Astrocyte (in vitro differentiated cells and primary cell): ENCODE measurements around the gene TARBP2. TPM values are rescaled to one million over a fixed set of nuclear protein-coding genes. Genes with fewer than 3 reads are reported as not detected.
A peak's percentile ranks its signal among the peaks of the same experiment; 100 is the strongest.

Experiments
- DNase-seq: peaks from one replicate; pipeline ENCODE4 v3.0.0-alpha.2; 2010; ENCODE audit warnings: low read depth
- FAIRE-seq: peaks from 2 replicates; lab custom pipeline; 2011; peaks lifted over from hg19 to GRCh38; lab: Jason Lieb, UNC
- H2AFZ ChIP-seq: 2 replicates; pipeline ENCODE4 v1.6.0; 2012; ENCODE audit warnings: low read depth, low read length, inconsistent platforms
- H3K27ac ChIP-seq: 2 replicates; pipeline ENCODE4 v1.5.1; 2011; ENCODE audit warnings: low read depth, low read length, inconsistent platforms
- H3K27me3 ChIP-seq: 2 replicates; pipeline ENCODE4 v1.6.0; 2011; ENCODE audit warnings: low read length, inconsistent platforms; ENCODE audit not compliant: insufficient read depth
- H3K36me3 ChIP-seq: 2 replicates; pipeline ENCODE4 v1.5.1; 2011; ENCODE audit warnings: low read length, inconsistent platforms; ENCODE audit not compliant: insufficient read depth
- H3K4me1 ChIP-seq: 2 replicates; pipeline ENCODE4 v1.5.1; 2011; ENCODE audit warnings: low read length, inconsistent platforms; ENCODE audit not compliant: insufficient read depth
- H3K4me2 ChIP-seq: 2 replicates; pipeline ENCODE4 v1.6.0; 2012; ENCODE audit warnings: low read length, inconsistent platforms
- H3K4me3 ChIP-seq: 2 replicates; pipeline ENCODE4 v1.5.1; 2011; ENCODE audit warnings: low read depth, mild to moderate bottlenecking, low read length, inconsistent platforms; ENCODE audit not compliant: insufficient read depth
- H3K79me2 ChIP-seq: 2 replicates; pipeline ENCODE4 v1.6.0; 2012; ENCODE audit warnings: mild to moderate bottlenecking, low read length, inconsistent platforms; ENCODE audit not compliant: insufficient read depth
- H3K9ac ChIP-seq: 2 replicates; pipeline ENCODE4 v1.6.0; 2012; ENCODE audit warnings: mild to moderate bottlenecking, low read length, inconsistent platforms
- H3K9me3 ChIP-seq: 2 replicates; pipeline ENCODE4 v1.5.1; 2012; ENCODE audit warnings: low read depth, mild to moderate bottlenecking, low read length, inconsistent platforms; ENCODE audit not compliant: insufficient read depth
- H4K20me1 ChIP-seq: 2 replicates; pipeline ENCODE4 v1.6.0; 2012; ENCODE audit warnings: low read length, inconsistent platforms; ENCODE audit not compliant: insufficient read depth
- H3K27ac Mint-ChIP-seq: one replicate; pipeline ENCODE4 v1.8.0; 2021; ENCODE audit warnings: mild to moderate bottlenecking, mixed read lengths; ENCODE audit not compliant: unreplicated experiment
- H3K27me3 Mint-ChIP-seq: one replicate; pipeline ENCODE4 v1.8.0; 2021; ENCODE audit warnings: low read depth, mixed read lengths; ENCODE audit not compliant: unreplicated experiment
- H3K36me3 Mint-ChIP-seq: one replicate; pipeline ENCODE4 v1.8.0; 2021; ENCODE audit warnings: low read depth, mixed read lengths; ENCODE audit not compliant: unreplicated experiment
- H3K4me1 Mint-ChIP-seq: one replicate; pipeline ENCODE4 v1.8.0; 2021; ENCODE audit warnings: low read depth, mixed read lengths; ENCODE audit not compliant: unreplicated experiment
- H3K4me3 Mint-ChIP-seq: one replicate; pipeline ENCODE4 v1.8.0; 2021; ENCODE audit warnings: mild to moderate bottlenecking, moderate library complexity, mixed read lengths; ENCODE audit not compliant: unreplicated experiment
- H3K9me3 Mint-ChIP-seq: one replicate; pipeline ENCODE4 v1.8.0; 2021; ENCODE audit warnings: mild to moderate bottlenecking, mixed read lengths; ENCODE audit not compliant: unreplicated experiment
- CTCF ChIP-seq: IDR thresholded peaks from 2 replicates; pipeline ENCODE4 v1.5.1; 2011; ENCODE audit warnings: low read depth, mild to moderate bottlenecking, inconsistent platforms, low read length, moderate library complexity; ENCODE audit not compliant: insufficient read depth
- EZH2 ChIP-seq: IDR thresholded peaks from 2 replicates; pipeline ENCODE4 v1.6.1; 2012; ENCODE audit warnings: mild to moderate bottlenecking, low read length, inconsistent platforms; ENCODE audit not compliant: insufficient read depth
- total RNA-seq: library from RNA; stranded (reverse); gene quantifications from 2 replicates; pipeline ENCODE4 v1.2.1, GENCODE V29; 2021

The TARBP2 gene
- total RNA-seq, 1 donor from 2014 or later = 51.1 TPM

GRCh38 chr12:53465679-53466078, 35.4 kb upstream of the TARBP2 start:
- no peak overlapping the region for H3K27ac ChIP-seq
- Mint-ChIP-seq H3K4me1 (peaks cover 45% of the 10 kb centered on the region), H3K36me3 (peaks cover 38% of the 10 kb centered on the region), H3K9me3 (no peaks in the 10 kb centered on the region), H3K27ac (peak overlapping the region; percentile 84), H3K27me3 (no peaks in the 10 kb centered on the region), H3K4me3 (peak overlapping the region; percentile 31)
- H3K79me2 ChIP-seq = peaks cover 97% of the 10 kb centered on the region
- H3K4me2 ChIP-seq = no peak overlapping the region
- DNase-seq (no peak), FAIRE-seq (no peak)
- H3K27me3 ChIP-seq = no peaks in the 10 kb centered on the region
- no peaks in the 10 kb centered on the region for H3K4me1 ChIP-seq
- peaks cover 97% of the 10 kb centered on the region for H4K20me1 ChIP-seq
- peak overlapping the region; percentile 14 for H3K9ac ChIP-seq
- H3K4me3 ChIP-seq = no peak overlapping the region
- no peak overlapping the region for H2AFZ ChIP-seq
- H3K9me3 ChIP-seq = no peaks in the 10 kb centered on the region
- TF ChIP-seq CTCF (no peak), EZH2 (no peak)
- peaks cover 93% of the 10 kb centered on the region for H3K36me3 ChIP-seq

- Histone ChIP-seq H3K9ac (peak overlapping the region; percentile 2), H3K4me2 (no peak overlapping the region), H3K36me3 (peaks cover 89% of the 10 kb centered on the region), H3K4me3 (no peak overlapping the region), H4K20me1 (peaks cover 95% of the 10 kb centered on the region), H3K27me3 (no peaks in the 10 kb centered on the region), H2AFZ (no peak overlapping the region), H3K79me2 (peaks cover 94% of the 10 kb centered on the region), H3K4me1 (no peaks in the 10 kb centered on the region), H3K27ac (no peak overlapping the region), H3K9me3 (no peaks in the 10 kb centered on the region)
- FAIRE-seq (no peak), DNase-seq (no peak)
- TF ChIP-seq CTCF (no peak), EZH2 (no peak)
- Mint-ChIP-seq H3K9me3 (no peaks in the 10 kb centered on the region), H3K27ac (peak overlapping the region; percentile 62), H3K4me1 (peaks cover 39% of the 10 kb centered on the region), H3K36me3 (peaks cover 36% of the 10 kb centered on the region), H3K27me3 (no peaks in the 10 kb centered on the region), H3K4me3 (peak overlapping the region; percentile 51)
Measured at GRCh38 chr12:53466640-53467039, 34.4 kb upstream of the TARBP2 start.

- DNase-seq = no peak
- Histone ChIP-seq H3K4me1 (no peaks in the 10 kb centered on the region), H3K4me3 (no peak overlapping the region), H3K9me3 (no peaks in the 10 kb centered on the region), H4K20me1 (peaks cover 95% of the 10 kb centered on the region), H2AFZ (no peak overlapping the region), H3K9ac (peak overlapping the region; percentile 2), H3K4me2 (no peak overlapping the region), H3K27ac (no peak overlapping the region), H3K27me3 (no peaks in the 10 kb centered on the region), H3K36me3 (peaks cover 89% of the 10 kb centered on the region), H3K79me2 (peaks cover 94% of the 10 kb centered on the region)
- Mint-ChIP-seq H3K4me3 (peak overlapping the region; percentile 51), H3K36me3 (peaks cover 38% of the 10 kb centered on the region), H3K27ac (peak overlapping the region; percentile 62), H3K4me1 (peaks cover 43% of the 10 kb centered on the region), H3K27me3 (no peaks in the 10 kb centered on the region), H3K9me3 (no peaks in the 10 kb centered on the region)
- no peak for FAIRE-seq
- no peak for TF ChIP-seq EZH2
- no peak for TF ChIP-seq CTCF
Measured at GRCh38 chr12:53467082-53467481, 34.0 kb upstream of the TARBP2 start.
